ENCODE results near the gene SLFN11. TPM values are rescaled to one million over a fixed set of nuclear protein-coding genes. Genes with fewer than 3 reads are reported as not detected.

Gene SLFN11
- total and polyA plus RNA-seq, 11 donors: 6.4 to 46.0 (median 16.1) TPM

DNA sequence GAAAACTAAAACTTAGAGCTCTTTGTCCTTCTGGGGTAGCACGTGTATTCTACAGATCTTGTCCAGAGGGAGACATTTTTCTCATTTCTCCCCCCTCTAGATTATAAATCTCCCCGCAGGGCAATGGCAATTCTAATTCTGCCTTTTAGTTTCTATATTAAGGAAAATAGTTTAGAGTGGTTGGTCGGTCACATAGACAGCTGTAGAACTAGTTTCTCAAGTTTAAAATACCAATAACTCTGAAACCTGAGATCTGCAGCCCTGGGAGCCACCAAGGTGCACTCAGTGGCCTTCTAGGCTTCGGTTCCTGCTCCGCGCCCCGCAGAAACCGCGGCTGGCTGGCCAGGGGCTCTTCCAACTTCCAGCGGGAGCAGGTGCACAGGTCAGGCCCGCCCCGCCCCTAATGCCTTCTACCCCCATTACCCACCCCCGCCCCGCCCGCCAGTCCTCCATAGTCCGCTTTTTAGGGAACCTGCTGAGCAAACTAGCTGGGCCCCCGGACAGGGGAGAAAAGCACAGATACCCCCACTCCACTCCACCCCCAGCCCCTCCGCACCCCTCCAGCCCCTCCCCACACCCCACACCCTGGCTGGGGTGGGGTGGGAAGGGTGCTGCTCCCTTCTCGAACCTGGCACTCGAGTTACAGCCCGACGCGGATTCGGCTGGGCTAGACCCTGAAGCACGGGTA lies 431 bp downstream of the SLFN11 start:
- Histone ChIP-seq H3K27me3 (peaks cover 0 to 20% (median 0%) of the 10 kb centered on the region in 9 donors), H3K36me3 (peaks cover 0 to 11% (median 4%) of the 10 kb centered on the region in 9 donors), H3K4me1 (peaks cover 0 to 69% (median 16%) of the 10 kb centered on the region in 12 donors), H3K4me3 (peak overlapping the region; percentile 27 to 82 (median 72)), H3K9me3 (peaks cover 0 to 20% (median 7%) of the 10 kb centered on the region in 12 donors), H3K27ac (peak overlapping the region; percentile 92 to 98 (median 95))
- TF ChIP-seq, protein P1, sequence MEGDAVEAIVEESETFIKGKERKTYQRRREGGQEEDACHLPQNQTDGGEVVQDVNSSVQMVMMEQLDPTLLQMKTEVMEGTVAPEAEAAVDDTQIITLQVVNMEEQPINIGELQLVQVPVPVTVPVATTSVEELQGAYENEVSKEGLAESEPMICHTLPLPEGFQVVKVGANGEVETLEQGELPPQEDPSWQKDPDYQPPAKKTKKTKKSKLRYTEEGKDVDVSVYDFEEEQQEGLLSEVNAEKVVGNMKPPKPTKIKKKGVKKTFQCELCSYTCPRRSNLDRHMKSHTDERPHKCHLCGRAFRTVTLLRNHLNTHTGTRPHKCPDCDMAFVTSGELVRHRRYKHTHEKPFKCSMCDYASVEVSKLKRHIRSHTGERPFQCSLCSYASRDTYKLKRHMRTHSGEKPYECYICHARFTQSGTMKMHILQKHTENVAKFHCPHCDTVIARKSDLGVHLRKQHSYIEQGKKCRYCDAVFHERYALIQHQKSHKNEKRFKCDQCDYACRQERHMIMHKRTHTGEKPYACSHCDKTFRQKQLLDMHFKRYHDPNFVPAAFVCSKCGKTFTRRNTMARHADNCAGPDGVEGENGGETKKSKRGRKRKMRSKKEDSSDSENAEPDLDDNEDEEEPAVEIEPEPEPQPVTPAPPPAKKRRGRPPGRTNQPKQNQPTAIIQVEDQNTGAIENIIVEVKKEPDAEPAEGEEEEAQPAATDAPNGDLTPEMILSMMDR (IDR thresholded peaks at IDR 0.05): no peak
- DNase-seq: peak in 2 of 5 donors; percentile 29
- intact Hi-C loops (cut with DNase I): loop anchor here in 8 of 10 donors (2.0 to 10.0 kb wide), 10 partner anchors 26 to 162 kb away; partner anchors contain the start of genes SLFN12 (in 3 of the 8), SLFN12L (in 1 of the 8), SLFN13 (in 1 of the 8) and SLFN5 (in 1 of the 8)
- peak in 3 of 4 donors; percentile 5 to 25 (median 15) for ATAC-seq
- 1 to 2% (median 2%) methylated on average over 12 to 25 of the region's 25 CpGs for WGBS, 4 donors

DNA sequence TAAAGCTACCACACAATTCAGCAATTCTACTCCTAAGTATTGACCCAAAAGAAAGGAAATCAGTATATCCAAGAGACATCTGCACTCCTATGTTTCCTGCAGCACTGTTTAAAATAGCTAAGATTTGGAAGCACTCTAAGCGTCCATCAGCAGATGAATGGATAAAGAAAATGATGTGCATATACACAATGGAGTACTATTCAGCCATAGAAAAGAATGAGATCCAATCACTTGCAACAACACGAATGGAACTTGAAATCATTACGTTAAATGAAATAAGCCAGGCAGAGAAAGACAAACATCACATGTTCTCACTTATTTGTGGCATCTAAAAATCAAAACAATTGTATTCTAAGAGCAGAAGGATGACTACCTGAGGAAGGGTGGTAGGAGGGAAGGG lies 1.5 kb downstream of the SLFN11 start:
- peaks cover 0 to 14% (median 4%) of the 10 kb centered on the region in 9 donors for H3K36me3 ChIP-seq
- peak overlapping the region in 10 of 12 donors; percentile 27 to 82 (median 73) for H3K4me3 ChIP-seq
- no peak for DNase-seq
- H3K27ac ChIP-seq: peak overlapping the region in 1 of 12 donors; percentile 95
- H3K9me3 ChIP-seq: peaks cover 0 to 20% (median 7%) of the 10 kb centered on the region in 12 donors
- peaks cover 0 to 20% (median 0%) of the 10 kb centered on the region in 9 donors for H3K27me3 ChIP-seq
- WGBS, 4 donors: 50 to 74% (median 70%) methylated on average over 3 of the region's 3 CpGs
- ATAC-seq: no peak
- peaks cover 0 to 70% (median 13%) of the 10 kb centered on the region in 12 donors for H3K4me1 ChIP-seq
- intact Hi-C loops (cut with DNase I): loop anchor here in 8 of 10 donors (2.0 to 10.0 kb wide), 10 partner anchors 25 to 163 kb away; partner anchors contain the start of genes SLFN12 (in 3 of the 8), SLFN12L (in 1 of the 8), SLFN13 (in 1 of the 8) and SLFN5 (in 1 of the 8)
- TF ChIP-seq POLR2A (IDR thresholded peaks at IDR 0.05): no peak
- TF ChIP-seq, protein P1 (IDR thresholded peaks at IDR 0.05): no peak

DNA sequence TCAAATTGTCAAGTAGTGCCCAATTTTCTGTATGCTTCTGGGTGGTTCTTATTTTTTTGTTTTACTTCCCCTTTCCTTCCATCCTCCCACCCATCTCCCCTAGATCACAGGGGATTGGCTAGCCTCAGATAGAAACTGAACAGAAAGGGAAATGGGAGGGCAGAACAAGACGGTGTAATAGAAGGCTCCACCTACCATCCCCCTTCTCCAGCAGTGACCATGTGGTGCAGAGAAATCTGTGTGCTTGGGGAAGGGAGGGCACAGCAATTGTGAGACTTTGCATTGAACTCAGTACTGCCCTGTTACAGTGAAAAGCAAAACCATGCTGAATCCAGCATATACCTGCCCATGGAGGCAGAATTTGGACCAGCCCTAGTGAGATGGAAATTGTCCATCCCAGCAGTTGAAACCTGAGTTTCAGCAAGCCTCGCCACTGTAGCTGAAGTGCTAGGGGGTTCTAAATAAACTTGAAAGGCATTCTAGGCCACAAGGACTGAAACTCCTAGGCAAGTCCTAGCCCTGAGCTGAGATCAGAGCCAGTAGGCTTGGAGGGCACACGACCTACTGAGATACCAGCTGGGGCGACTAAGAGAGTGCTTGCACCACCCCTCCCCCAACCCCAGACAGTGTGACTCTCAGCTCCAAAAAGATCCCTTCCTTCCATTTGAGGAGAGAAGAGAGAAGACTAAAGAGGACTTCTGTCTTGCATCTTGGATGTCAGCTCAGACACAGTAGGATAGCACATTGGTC lies 5.2 kb downstream of the SLFN11 start:
- Histone ChIP-seq H3K4me1 (peaks cover 0 to 57% (median 8%) of the 10 kb centered on the region in 12 donors), H3K4me3 (no peak overlapping the region), H3K9me3 (peaks cover 0 to 20% (median 7%) of the 10 kb centered on the region in 12 donors), H3K36me3 (peaks cover 0 to 42% (median 33%) of the 10 kb centered on the region in 9 donors), H3K27me3 (peaks cover 0 to 5% (median 0%) of the 10 kb centered on the region in 9 donors), H3K27ac (peak overlapping the region in 1 of 12 donors; percentile 53)
- intact Hi-C loops (cut with DNase I): loop anchor here in 1 of 10 donors (10.0 kb wide), 1 partner anchor 67 kb away; the partner anchor contains the start of gene SLFN12
- DNase-seq (peak in 2 of 5 donors; percentile 22 to 31), ATAC-seq (peak in 3 of 4 donors; percentile 59 to 91 (median 90))
- TF ChIP-seq, protein P1 (IDR thresholded peaks at IDR 0.05): no peak
- no peak for TF ChIP-seq POLR2A (IDR thresholded peaks at IDR 0.05)
- WGBS, 4 donors: 41 to 51% (median 49%) methylated on average over 3 to 4 of the region's 4 CpGs
